Hematopoietic multipotent progenitor cell treated with erythropoietin and hydrocortisone succinate and interleukin-3 and kit ligand, for 15 days (in vitro differentiated cells): ENCODE results near the gene FRMD4A.
"Not testable (repeated sequence)": the region's sequence is repeated elsewhere in the genome, so short reads cannot be mapped to it uniquely, and the experiment has no call there.

Experiments used
- DNase-seq: peaks from one replicate; pipeline ENCODE4 v3.0.0-alpha.2; 2015; ENCODE audit warnings: low spot score

FRMD4A gene

DNA sequence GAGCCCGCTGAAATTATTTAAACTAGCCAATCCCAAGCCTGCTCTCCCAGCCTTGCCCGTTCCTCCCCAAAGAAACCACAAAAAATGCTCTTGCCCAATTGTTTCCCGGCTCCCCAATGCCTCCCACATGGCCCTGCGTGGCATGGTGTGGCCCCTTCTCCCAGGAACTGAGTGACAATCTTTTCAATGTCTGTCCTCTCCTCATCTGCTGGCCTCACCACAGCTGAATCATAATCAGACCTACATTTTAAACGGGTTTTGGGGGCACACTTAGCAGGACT, 542.5 kb downstream of the FRMD4A start:
- no peak for DNase-seq

DNA sequence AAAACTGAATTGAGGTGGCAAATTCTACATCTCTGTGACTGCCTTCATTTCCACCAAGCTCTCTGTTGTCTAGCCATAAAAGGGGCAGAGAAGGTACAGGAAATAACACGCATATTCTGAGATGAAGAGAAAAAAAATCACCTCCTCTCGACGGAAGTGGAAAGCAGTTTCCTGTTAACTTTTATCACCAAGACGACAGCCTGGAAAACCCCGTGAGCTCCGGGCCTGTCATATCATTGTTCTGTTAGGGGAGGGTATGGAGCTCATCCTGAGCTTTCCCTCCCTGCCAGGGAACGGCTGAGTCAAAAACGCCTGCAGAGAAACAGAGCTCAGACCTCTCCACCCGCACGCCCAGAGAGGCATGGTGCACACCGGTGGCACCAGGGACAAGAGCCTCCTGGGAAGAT, 543.7 kb downstream of the FRMD4A start:
- no peak for DNase-seq

GRCh38 chr10:13784067-13784466, 546.7 kb downstream of the FRMD4A start:
- DNase-seq, result no peak

- no peak for DNase-seq
These were observed 551.0 kb downstream of the FRMD4A start for GRCh38 chr10:13779748-13780147.

DNA sequence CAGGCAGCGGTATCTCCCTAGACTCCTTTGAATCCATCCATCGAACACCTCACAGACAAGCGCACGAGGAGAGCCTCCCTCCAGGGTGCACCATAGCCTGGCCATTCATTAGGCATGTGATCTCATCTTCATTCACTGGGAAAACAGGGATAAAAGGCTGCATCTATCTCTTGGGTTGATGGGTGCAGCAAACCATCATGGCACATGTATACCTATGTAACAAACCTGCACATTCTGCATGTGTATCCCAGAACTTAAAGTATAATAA, 552.1 kb downstream of the FRMD4A start:
- not testable (repeated sequence) for DNase-seq

DNA sequence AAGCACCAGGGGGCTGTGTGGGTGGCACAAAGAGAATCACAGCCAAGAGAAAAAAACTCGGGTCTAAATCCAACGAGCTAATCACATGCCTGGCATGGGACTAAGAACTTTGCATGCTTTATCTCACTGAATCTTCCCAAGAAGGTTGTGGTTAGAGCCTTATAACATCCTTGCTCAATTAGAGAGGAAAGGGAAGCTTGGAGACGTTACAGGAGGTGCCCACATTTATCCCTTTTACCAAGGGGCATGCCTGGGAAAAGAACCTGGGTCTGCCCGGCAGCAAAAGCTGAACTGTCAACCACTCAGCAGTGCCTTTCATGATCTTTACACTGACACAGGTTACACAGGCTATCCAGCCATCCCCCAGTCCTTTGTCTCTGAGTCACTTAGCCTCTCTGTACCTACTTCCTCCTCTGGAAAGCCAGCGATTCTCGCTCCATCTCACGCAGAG, 553.8 kb downstream of the FRMD4A start:
- no peak for DNase-seq

- DNase-seq, result no peak
These were observed 554.6 kb downstream of the FRMD4A start for GRCh38 chr10:13775786-13776775.

DNA sequence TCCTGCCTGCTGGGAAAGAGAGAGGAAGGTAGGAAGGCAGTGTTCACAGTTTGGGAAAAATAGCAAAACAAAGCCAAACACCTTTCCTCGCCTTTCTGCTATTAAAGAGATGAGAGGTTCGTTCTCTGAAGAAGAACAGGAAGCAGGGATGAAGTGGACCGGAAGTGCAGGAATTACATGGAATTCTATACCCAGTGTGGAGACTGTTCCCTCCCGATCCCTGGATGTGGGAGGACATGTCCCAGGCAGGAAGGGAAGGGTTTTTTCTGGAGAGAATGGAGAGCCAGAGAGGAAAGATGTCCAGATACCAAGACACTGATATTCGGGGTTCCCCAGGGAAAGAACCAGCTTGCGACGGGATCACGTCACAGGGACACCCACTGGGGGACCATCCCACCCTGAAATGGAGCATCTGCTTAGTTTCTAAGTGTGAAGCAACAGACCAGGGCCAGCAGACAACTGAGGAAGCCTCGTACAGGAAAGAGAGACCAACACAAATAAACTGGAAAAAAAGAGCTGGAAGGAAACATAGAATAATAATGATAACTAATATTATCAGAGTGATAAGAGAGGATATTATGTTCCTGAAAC, 556.3 kb downstream of the FRMD4A start:
- DNase-seq, result no peak

GRCh38 chr10:13773496-13774170, 557.1 kb downstream of the FRMD4A start:
- DNase-seq, result no peak

DNA sequence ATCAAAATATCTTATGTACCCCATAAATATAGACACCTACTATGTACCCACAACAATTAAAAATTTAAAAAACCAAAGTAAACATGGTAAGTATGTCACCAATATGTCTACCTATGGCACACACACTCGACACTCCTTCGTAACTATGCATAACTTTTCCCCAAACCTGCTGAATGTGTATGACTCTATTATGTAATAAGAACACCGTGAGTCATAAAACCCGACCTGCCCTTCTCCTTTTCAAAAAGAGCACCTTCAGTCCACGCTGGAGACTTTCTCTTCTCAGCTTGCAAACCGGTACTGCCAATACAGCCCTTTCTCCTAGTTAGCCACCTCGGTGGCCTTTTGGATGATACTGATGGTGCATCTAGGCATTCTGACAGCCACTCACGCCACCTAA, 557.7 kb downstream of the FRMD4A start:
- DNase-seq, result no peak

- no peak for DNase-seq
These were observed 558.7 kb downstream of the FRMD4A start for GRCh38 chr10:13771992-13772391.

DNA sequence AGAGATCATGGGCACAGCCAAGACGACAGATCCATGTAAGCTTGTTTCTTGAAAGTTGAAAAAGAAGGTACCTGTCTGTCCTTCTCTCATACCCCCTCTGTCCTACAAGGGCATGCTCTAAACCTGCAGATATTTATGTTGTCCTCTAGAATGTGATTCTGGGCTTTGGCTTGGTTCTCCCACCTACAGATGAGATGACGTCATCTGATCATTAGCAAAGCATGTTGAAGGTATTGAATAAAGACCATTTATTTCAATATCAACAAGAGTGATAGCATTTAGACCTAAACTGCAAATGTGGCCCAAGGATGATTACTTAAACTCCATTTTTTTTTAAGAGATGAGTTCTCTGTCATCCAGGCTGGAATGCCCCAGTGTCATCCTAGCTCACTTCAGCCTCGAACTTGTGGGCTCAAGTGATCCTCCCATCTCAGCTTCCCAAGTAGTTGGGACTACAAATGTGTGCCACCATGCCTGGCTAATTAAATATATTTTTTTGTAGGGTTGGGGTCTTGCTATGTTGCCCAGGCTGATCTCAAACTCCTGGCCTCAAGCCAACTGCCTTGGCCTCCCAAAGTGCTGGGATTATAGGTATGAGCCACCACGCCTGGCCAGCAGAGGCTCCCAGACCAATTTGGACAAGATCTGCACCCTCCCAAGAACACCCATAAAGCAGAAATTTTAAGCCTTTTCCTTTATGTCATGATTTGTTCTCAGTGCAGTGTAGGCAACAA, 559.8 kb downstream of the FRMD4A start:
- DNase-seq, result no peak

DNA sequence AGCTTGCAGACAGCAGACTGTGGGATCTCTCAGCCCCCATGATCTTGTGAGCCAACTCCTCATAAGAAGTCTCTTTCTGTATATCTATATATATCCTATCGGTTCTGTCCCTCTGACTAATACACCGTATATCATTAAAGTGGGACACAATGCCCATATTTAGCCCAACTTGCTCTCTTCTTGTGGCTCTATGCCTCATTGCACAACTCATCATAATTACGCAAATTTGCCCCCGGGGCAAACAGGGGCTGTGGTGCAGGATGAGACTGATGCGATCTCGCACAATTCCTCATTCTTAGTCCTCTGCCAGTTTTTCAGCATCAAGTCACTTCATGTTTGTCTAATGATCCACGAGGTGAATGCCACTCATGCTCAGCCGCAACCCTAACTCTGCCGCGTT, 560.8 kb downstream of the FRMD4A start:
- DNase-seq, result no peak

GRCh38 chr10:13767676-13768178, 563.0 kb downstream of the FRMD4A start:
- DNase-seq, result no peak

GRCh38 chr10:13767148-13767547, 563.6 kb downstream of the FRMD4A start:
- not testable (repeated sequence) for DNase-seq

- DNase-seq, result no peak
These were observed 564.9 kb downstream of the FRMD4A start for GRCh38 chr10:13765641-13766341.

- DNase-seq, result no peak
These were observed 569.1 kb downstream of the FRMD4A start for GRCh38 chr10:13761490-13762091.

DNA sequence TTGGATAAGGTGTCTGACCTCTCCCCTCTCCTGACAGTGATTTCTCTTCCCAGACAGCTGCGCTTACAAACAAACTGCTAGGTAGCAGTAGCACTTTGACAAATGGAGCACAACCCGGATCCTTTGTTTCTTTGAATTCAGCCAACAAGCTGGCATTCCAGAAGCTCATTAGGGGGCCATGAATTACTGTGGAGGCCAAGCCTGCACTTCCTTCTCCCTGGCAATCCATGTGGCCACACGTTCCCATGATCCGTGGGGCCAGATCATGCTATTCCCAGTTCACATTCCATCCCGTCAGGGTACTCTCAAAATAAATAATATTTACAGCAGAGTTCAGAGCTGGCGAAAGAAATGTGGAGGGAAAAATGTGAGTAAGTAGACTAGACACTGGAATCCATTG, 571.6 kb downstream of the FRMD4A start:
- DNase-seq, result no peak

DNA sequence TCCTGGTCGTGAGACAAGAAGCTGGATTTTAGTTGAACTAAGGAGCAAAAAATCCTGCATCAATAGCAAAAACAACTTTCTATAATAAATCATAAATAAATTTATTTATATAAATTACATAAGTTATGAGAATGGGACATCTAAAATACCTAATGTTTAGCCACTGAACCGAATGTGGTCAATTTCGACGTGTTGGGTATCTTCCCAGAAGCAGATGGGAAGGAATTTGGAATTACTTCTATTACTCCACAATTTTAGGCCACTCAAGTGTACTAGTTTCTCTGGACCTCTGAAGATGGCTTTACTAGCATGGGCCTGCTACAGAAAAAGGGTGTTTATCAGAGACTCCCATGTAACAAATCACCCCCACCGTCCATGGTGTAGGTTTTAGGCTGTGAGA, 572.0 kb downstream of the FRMD4A start:
- DNase-seq, result no peak

- DNase-seq, result peak; percentile 13
These were observed 572.4 kb downstream of the FRMD4A start for GRCh38 chr10:13758312-13758711.

DNA sequence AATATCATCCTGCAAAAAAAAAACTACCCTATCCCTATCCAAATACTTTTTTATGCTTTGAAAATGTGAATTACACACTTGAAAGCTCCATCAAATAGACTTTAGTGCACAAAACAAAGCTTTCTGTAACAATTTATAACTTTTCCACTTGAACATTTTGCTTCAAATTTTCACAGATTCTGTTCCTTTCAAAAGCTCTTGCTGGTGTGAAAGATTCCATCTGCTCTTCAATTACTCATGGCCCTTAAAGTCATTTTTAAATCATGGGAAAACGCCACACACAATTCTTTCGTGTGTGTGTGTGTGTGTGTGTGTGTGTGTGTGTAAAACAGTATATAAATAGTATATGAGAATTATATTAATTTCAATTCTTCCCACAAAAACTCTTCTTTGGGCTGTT, 576.4 kb downstream of the FRMD4A start:
- no peak for DNase-seq
